GM23338 (cell line): ENCODE results near the gene VAT1. TPM values are rescaled to one million over a fixed set of nuclear protein-coding genes. Genes with fewer than 3 reads are reported as not detected.
"Not testable (repeated sequence)": the region's sequence is repeated elsewhere in the genome, so short reads cannot be mapped to it uniquely, and the experiment has no call there.

Source experiments
- ATAC-seq: fragments of 200-7000 bp; cut with Tn5 transposase; 3 replicates; pipeline ENCODE4 v1.9.1; 2020
- DNase-seq: peaks from one replicate; pipeline ENCODE4 v3.0.0-alpha.2; 2015; ENCODE audit warnings: low spot score
- H2AFZ ChIP-seq: fragments of 200-600 bp; sonication (generic); 2 replicates; pipeline ENCODE4 v1.8.0; 2016; ENCODE audit warnings: antibody characterized with exemption, mild to moderate bottlenecking, moderate library complexity
- H3F3A ChIP-seq: fragments of 200-600 bp; sonication (generic); replicated peaks from 2 replicates; pipeline ENCODE4 v1.8.0; 2017; ENCODE audit warnings: antibody characterized with exemption, mixed run types, low read depth
- H3K27ac ChIP-seq: fragments of 200-600 bp; sonication (generic); 2 replicates; pipeline ENCODE4 v1.6.1; 2016; ENCODE audit warnings: low read depth
- H3K27me3 ChIP-seq: fragments of 200-600 bp; sonication (generic); 2 replicates; pipeline ENCODE4 v1.8.0; 2016; ENCODE audit warnings: mild to moderate bottlenecking, mixed run types, moderate library complexity; ENCODE audit not compliant: insufficient read depth
- H3K36me3 ChIP-seq: fragments of 200-600 bp; sonication (generic); 2 replicates; pipeline ENCODE4 v1.8.0; 2016; ENCODE audit warnings: mild to moderate bottlenecking; ENCODE audit not compliant: insufficient read depth
- H3K4me1 ChIP-seq: fragments of 200-600 bp; sonication (generic); 2 replicates; pipeline ENCODE4 v1.8.0; 2016; ENCODE audit warnings: mild to moderate bottlenecking, moderate library complexity; ENCODE audit not compliant: insufficient read depth
- H3K4me2 ChIP-seq: fragments of 200-600 bp; sonication (generic); 2 replicates; pipeline ENCODE4 v1.7.1; 2017; ENCODE audit warnings: mixed run types
- H3K4me3 ChIP-seq: fragments of 200-600 bp; sonication (generic); 2 replicates; pipeline ENCODE4 v1.6.1; 2016; ENCODE audit warnings: mixed run types
- H3K79me2 ChIP-seq: fragments of 200-600 bp; sonication (generic); replicated peaks from 2 replicates; pipeline ENCODE4 v1.8.0; 2017; ENCODE audit warnings: mild to moderate bottlenecking; ENCODE audit not compliant: insufficient read depth
- H3K9me2 ChIP-seq: fragments of 200-600 bp; sonication (generic); 2 replicates; pipeline ENCODE4 v1.8.0; 2017; ENCODE audit not compliant: insufficient read depth
- H4K20me1 ChIP-seq: fragments of 200-600 bp; sonication (generic); replicated peaks from 2 replicates; pipeline ENCODE4 v1.8.0; 2017; ENCODE audit warnings: mild to moderate bottlenecking; ENCODE audit not compliant: insufficient read depth
- H3K27ac Mint-ChIP-seq: 2 replicates; pipeline ENCODE4 v1.8.0; 2020; ENCODE audit warnings: inconsistent platforms, mild to moderate bottlenecking, moderate library complexity, mixed read lengths
- H3K27me3 Mint-ChIP-seq: 3 replicates; pipeline ENCODE4 v1.8.0; 2022; ENCODE audit warnings: low read depth, mild to moderate bottlenecking, moderate library complexity, mixed read lengths, inconsistent platforms; ENCODE audit not compliant: insufficient read depth, poor library complexity
- H3K36me3 Mint-ChIP-seq: 3 replicates; pipeline ENCODE4 v1.8.0; 2021; ENCODE audit warnings: low read depth, mild to moderate bottlenecking, inconsistent platforms, moderate library complexity, mixed read lengths
- H3K4me1 Mint-ChIP-seq: 3 replicates; pipeline ENCODE4 v1.8.0; 2020; ENCODE audit warnings: mild to moderate bottlenecking, inconsistent platforms, mixed read lengths
- H3K4me3 Mint-ChIP-seq: 3 replicates; pipeline ENCODE4 v1.8.0; 2021; ENCODE audit warnings: moderate library complexity, mild to moderate bottlenecking, inconsistent platforms, mixed read lengths
- H3K9me3 Mint-ChIP-seq: 3 replicates; pipeline ENCODE4 v1.8.0; 2020; ENCODE audit warnings: moderate library complexity, mild to moderate bottlenecking, inconsistent platforms, mixed read lengths
- CREB1 ChIP-seq: fragments of 250-450 bp; sonication (Bioruptor Pico); IDR thresholded peaks from 2 replicates; pipeline ENCODE4 v1.5.0; 2020; ENCODE audit warnings: low read depth, mild to moderate bottlenecking, moderate library complexity
- CTCF ChIP-seq, 2 experiments: fragments of 200-600 bp in 1 of 2; sonication (generic) in 1 of 2; conservative IDR thresholded peaks; 2 replicates each; pipeline versions ENCODE4 v1.5.1 to v1.6.1; 2016 to 2017; ENCODE audit warnings: antibody characterized with exemption in 2 of 2, low read depth in 2 of 2, mild to moderate bottlenecking in 2 of 2, moderate library complexity in 1 of 2
- EZH2 ChIP-seq: fragments of 200-600 bp; sonication (generic); IDR thresholded peaks from one replicate; pipeline ENCODE4 v1.8.0; 2017; ENCODE audit warnings: antibody characterized with exemption, mild to moderate bottlenecking, low read depth; ENCODE audit not compliant: unreplicated experiment
- EZH2phosphoT487 ChIP-seq: fragments of 200-600 bp; sonication (generic); IDR thresholded peaks from one replicate; pipeline ENCODE4 v1.8.1; 2018; ENCODE audit warnings: antibody characterized with exemption; ENCODE audit not compliant: unreplicated experiment
- NANOG ChIP-seq: IDR thresholded peaks from 2 replicates; pipeline ENCODE4 v1.6.1; 2016; ENCODE audit warnings: antibody characterized with exemption, borderline replicate concordance
- POLR2AphosphoS5 ChIP-seq: IDR thresholded peaks from 2 replicates; pipeline ENCODE4 v1.6.1; 2016; ENCODE audit warnings: antibody characterized with exemption, low read depth
- STAT1 ChIP-seq: IDR thresholded peaks from one replicate; pipeline ENCODE4 v1.6.1; 2016; ENCODE audit warnings: antibody characterized with exemption; ENCODE audit not compliant: unreplicated experiment
- ZNF114 ChIP-seq: fragments of 250-450 bp; sonication (Bioruptor Pico); IDR thresholded peaks from 2 replicates; pipeline ENCODE4 v1.5.0; 2020; ENCODE audit warnings: mild to moderate bottlenecking, moderate library complexity
- ZNF331 ChIP-seq: fragments of 250-450 bp; sonication (Bioruptor Pico); IDR thresholded peaks from 2 replicates; pipeline ENCODE4 v1.5.0; 2020; ENCODE audit warnings: low read depth, mild to moderate bottlenecking, moderate library complexity
- ZNF462 ChIP-seq: fragments of 250-450 bp; sonication (Bioruptor Pico); IDR thresholded peaks from 2 replicates; pipeline ENCODE4 v1.5.0; 2020; ENCODE audit warnings: mild to moderate bottlenecking, moderate library complexity
- polyA plus RNA-seq: library from polyadenylated mRNA; unstranded; fragments of >200 nt; fragmentation: Nextera tagmentation; extraction: Ambion mirVana; gene quantifications from 2 replicates; pipeline ENCODE4 v1.2.1, GENCODE V29; 2016
- total RNA-seq: library from RNA; depleted of rRNA; stranded (reverse); fragments of >200 nt; shearing (Covaris generic); gene quantifications from 2 replicates; pipeline ENCODE4 v1.2.3, GENCODE V29; 2014
- TF ChIP-seq, protein P1 (sequence below): IDR thresholded peaks from 2 replicates; pipeline ENCODE4 v1.6.1; 2016; ENCODE audit warnings: antibody characterized with exemption

Gene VAT1
- total and polyA plus RNA-seq, 2 experiments from 2014 or later: 233 to 300 TPM

GRCh38 chr17:43053008-43053407 lies 30.8 kb upstream of the VAT1 start:
- not testable (repeated sequence) for H3K4me3 Mint-ChIP-seq, H3K27ac ChIP-seq, H3K9me2 ChIP-seq, H3K79me2 ChIP-seq, H3K4me2 ChIP-seq, H3K4me3 ChIP-seq, H3K9me3 Mint-ChIP-seq, H3F3A ChIP-seq, H3K4me1 Mint-ChIP-seq, H3K27me3 Mint-ChIP-seq, ATAC-seq, DNase-seq, H3K27ac Mint-ChIP-seq, H4K20me1 ChIP-seq, H3K4me1 ChIP-seq, H2AFZ ChIP-seq, H3K27me3 ChIP-seq
- peaks cover 21% of the 10 kb centered on the region; the same call in 1 of the 2 replicates for H3K36me3 ChIP-seq
- peaks cover 56% of the 10 kb centered on the region for H3K36me3 Mint-ChIP-seq

- Mint-ChIP-seq H3K36me3 (peaks cover 60% of the 10 kb centered on the region), H3K27me3 (peaks cover 10% of the 10 kb centered on the region)
- DNase-seq: no peak
Measured at GRCh38 chr17:43051969-43052368, 29.8 kb upstream of the VAT1 start.

More at GRCh38 chr17:43051969-43052368, 29.8 kb upstream of the VAT1 start:
- Histone ChIP-seq H3K36me3 (peaks cover 19% of the 10 kb centered on the region; the same call in 1 of the 2 replicates), H3K4me1 (no peaks in the 10 kb centered on the region), H3K27me3 (no peaks in the 10 kb centered on the region), H3K79me2 (no peaks in the 10 kb centered on the region), H3K4me3 (no peak overlapping the region), H2AFZ (no peak overlapping the region), H4K20me1 (no peaks in the 10 kb centered on the region), H3K4me2 (no peak overlapping the region), H3K27ac (0 out of 2 replicates have a peak overlapping the region, but pooled peaks have one; percentile 39), H3F3A (0 out of 2 replicates have a peak, but pooled peaks cover 2% of the 10 kb centered on the region), H3K9me2 (no peaks in the 10 kb centered on the region)
- Mint-ChIP-seq H3K4me1 (peaks cover 3% of the 10 kb centered on the region; the same call in 2 of the 3 replicates), H3K4me3 (no peak overlapping the region), H3K27ac (no peak overlapping the region), H3K9me3 (no peaks in the 10 kb centered on the region)
- ATAC-seq: no peak
- TF ChIP-seq NANOG: no peak
- no peak for TF ChIP-seq EZH2phosphoT487
- no peak for TF ChIP-seq STAT1
- TF ChIP-seq EZH2: no peak
- no peak for TF ChIP-seq POLR2AphosphoS5
- TF ChIP-seq ZNF331: no peak
- TF ChIP-seq CREB1 (CRISPR knock-in tag): no peak
- no peak for TF ChIP-seq ZNF462 (CRISPR knock-in tag)
- TF ChIP-seq, protein P1, sequence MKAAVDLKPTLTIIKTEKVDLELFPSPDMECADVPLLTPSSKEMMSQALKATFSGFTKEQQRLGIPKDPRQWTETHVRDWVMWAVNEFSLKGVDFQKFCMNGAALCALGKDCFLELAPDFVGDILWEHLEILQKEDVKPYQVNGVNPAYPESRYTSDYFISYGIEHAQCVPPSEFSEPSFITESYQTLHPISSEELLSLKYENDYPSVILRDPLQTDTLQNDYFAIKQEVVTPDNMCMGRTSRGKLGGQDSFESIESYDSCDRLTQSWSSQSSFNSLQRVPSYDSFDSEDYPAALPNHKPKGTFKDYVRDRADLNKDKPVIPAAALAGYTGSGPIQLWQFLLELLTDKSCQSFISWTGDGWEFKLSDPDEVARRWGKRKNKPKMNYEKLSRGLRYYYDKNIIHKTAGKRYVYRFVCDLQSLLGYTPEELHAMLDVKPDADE: no peak
- no peak for TF ChIP-seq ZNF114 (CRISPR knock-in tag)
- TF ChIP-seq CTCF (conservative IDR thresholded peaks at IDR 0.05; ENCODE audit: low read depth in 2 of 2): no peak
